GM12801 (cell line): Measurements from ENCODE around the gene ATP10B.

Experiments
- CTCF ChIP-seq: IDR thresholded peaks from one replicate; pipeline ENCODE4 v1.5.1; 2011; ENCODE audit warnings: control low read depth; ENCODE audit not compliant: insufficient read length; ENCODE audit errors: extremely low read depth

Gene ATP10B

GRCh38 chr5:160620401-160620800 is 231.6 kb downstream of the ATP10B start:
- no peak for TF ChIP-seq CTCF

- TF ChIP-seq CTCF: no peak
Observed at GRCh38 chr5:160619381-160619780, 232.6 kb downstream of the ATP10B start.

- TF ChIP-seq CTCF: no peak
Observed at GRCh38 chr5:160618286-160618685, 233.7 kb downstream of the ATP10B start.

- no peak for TF ChIP-seq CTCF
Observed at GRCh38 chr5:160616712-160617497, 235.1 kb downstream of the ATP10B start.

- TF ChIP-seq CTCF: no peak
Observed at GRCh38 chr5:160614136-160614535, 237.9 kb downstream of the ATP10B start.

- no peak for TF ChIP-seq CTCF
Observed at GRCh38 chr5:160605266-160605665, 246.7 kb downstream of the ATP10B start.

- TF ChIP-seq CTCF: no peak
Observed at GRCh38 chr5:160604484-160604883, 247.5 kb downstream of the ATP10B start.
